ENCODE measurements around the gene ACSF2.

ACSF2 gene

DNA sequence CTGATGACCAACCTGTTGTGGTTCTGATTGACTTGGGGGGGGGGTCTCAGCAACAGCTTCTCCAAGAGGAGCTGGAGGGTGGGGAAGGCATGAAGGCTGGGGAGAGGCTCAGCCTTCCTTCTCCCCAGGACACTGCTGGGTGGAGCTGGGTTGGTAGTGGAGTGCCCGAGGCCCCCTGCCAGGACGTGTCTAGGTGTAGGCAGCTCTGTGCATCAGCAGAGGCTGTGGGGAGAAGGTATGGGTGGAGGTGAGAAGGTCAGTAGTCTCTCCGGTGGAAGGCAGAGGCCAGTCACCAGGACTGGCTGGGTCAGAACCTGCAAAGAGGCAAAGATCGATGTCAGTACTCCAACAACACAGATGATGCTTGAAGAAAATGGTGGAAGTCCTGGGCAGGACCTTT, 38.7 kb downstream of the ACSF2 start:
- H3K9ac ChIP-seq (ENCODE audit: low read length), result no peak overlapping the region
- no peak overlapping the region for H3K27ac ChIP-seq (ENCODE audit: low read depth, low read length)
- H3K4me3 ChIP-seq (ENCODE audit: low read length), result no peak overlapping the region
- H3K27me3 ChIP-seq (ENCODE audit: control insufficient read depth, insufficient read depth, low read length), result no peaks in the 10 kb centered on the region
- H3K4me1 ChIP-seq (ENCODE audit: control insufficient read depth, insufficient read depth, low read length), result no peaks in the 10 kb centered on the region
- H3K36me3 ChIP-seq (ENCODE audit: control insufficient read depth, insufficient read depth, low read length), result peaks cover 4% of the 10 kb centered on the region

DNA sequence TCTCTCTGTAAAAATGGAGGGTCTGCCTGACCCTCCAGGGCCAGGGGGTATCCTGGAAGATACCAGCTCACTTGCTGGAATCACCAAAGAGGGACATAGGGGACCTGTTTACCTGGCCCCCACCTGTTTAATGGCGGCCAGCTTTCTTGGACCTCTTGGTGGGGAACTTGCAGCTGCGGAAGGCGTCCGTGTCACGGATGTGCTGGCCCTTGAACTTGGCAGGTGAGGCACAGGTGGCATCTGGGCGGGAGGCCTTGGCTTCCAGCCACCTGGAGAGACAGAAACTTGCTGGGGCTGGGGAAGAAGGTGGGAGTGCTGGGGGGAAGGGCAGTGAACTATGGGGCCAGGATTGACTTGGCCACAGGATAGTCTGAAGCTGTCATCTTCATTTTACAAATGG, 39.2 kb downstream of the ACSF2 start:
- H3K4me3 ChIP-seq (ENCODE audit: low read length), result no peak overlapping the region
- H3K36me3 ChIP-seq (ENCODE audit: control insufficient read depth, insufficient read depth, low read length), result peaks cover 4% of the 10 kb centered on the region
- no peaks in the 10 kb centered on the region for H3K4me1 ChIP-seq (ENCODE audit: control insufficient read depth, insufficient read depth, low read length)
- no peaks in the 10 kb centered on the region for H3K27me3 ChIP-seq (ENCODE audit: control insufficient read depth, insufficient read depth, low read length)
- no peak overlapping the region for H3K9ac ChIP-seq (ENCODE audit: low read length)
- no peak overlapping the region for H3K27ac ChIP-seq (ENCODE audit: low read depth, low read length)

DNA sequence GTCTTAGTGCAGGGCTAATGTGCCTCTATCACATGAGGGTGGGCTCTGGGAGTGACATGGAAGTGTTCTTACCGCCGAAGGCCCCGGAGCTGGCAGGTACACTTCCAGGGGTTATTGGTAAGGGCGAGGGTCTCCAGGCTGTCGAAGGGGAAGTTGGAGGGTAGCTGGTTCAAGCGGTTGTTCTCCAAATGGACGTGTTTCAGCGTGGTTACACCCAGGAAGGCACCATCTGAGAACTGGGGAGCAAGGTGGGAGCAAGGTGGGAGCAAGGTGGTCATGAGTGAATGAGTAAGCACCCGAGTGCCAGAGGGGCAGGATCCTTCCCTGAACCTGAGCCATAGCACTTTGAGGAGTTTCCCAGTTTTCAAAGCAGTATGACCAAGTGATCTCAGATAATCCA, 39.6 kb downstream of the ACSF2 start:
- H3K4me1 ChIP-seq (ENCODE audit: control insufficient read depth, insufficient read depth, low read length), result no peaks in the 10 kb centered on the region
- H3K27ac ChIP-seq (ENCODE audit: low read depth, low read length), result no peak overlapping the region
- H3K36me3 ChIP-seq (ENCODE audit: control insufficient read depth, insufficient read depth, low read length), result peaks cover 4% of the 10 kb centered on the region
- no peak overlapping the region for H3K4me3 ChIP-seq (ENCODE audit: low read length)
- H3K27me3 ChIP-seq (ENCODE audit: control insufficient read depth, insufficient read depth, low read length), result no peaks in the 10 kb centered on the region
- no peak overlapping the region for H3K9ac ChIP-seq (ENCODE audit: low read length)

DNA sequence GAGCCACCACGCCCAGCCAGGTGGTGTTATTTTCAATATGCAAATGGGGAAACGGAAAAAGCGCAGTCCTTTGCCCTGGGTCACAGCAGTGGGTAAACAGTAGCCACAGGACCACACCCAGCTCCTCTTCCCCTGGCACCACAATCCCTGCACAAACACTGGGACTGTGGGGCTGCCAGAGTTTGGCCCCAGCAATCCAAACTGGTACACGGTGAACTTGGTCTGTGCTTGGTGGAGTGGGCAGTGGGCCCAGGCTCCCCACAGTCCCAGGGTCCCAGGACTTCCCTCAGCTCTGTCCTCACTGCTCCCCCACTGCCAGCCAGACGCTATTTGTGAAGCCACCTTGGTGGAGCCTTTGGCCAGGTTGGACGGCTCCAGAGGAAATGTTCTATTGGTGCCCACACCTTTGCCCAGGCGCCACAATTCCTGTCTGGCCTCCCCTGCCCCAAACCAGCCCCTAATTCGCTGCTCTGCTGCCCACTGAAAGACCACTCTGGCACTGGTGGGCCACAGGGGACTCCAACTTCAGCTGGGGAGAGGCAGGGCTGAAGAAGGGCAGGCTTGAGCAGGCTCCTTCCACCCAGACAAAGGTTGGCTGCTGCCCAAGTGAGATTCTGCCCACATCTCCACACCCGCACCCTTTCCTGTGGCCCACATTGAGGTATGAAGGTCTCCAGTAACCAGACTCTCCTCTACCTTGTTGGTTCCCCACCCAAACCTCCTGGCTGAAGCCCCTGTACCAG, 40.5 kb downstream of the ACSF2 start:
- Histone ChIP-seq H3K27me3 (ENCODE audit: control insufficient read depth, insufficient read depth, low read length) (no peaks in the 10 kb centered on the region), H3K9ac (ENCODE audit: low read length) (no peak overlapping the region), H3K4me3 (ENCODE audit: low read length) (no peak overlapping the region), H3K4me1 (ENCODE audit: control insufficient read depth, insufficient read depth, low read length) (no peaks in the 10 kb centered on the region), H3K36me3 (ENCODE audit: control insufficient read depth, insufficient read depth, low read length) (peaks cover 4% of the 10 kb centered on the region), H3K27ac (ENCODE audit: low read depth, low read length) (no peak overlapping the region)

DNA sequence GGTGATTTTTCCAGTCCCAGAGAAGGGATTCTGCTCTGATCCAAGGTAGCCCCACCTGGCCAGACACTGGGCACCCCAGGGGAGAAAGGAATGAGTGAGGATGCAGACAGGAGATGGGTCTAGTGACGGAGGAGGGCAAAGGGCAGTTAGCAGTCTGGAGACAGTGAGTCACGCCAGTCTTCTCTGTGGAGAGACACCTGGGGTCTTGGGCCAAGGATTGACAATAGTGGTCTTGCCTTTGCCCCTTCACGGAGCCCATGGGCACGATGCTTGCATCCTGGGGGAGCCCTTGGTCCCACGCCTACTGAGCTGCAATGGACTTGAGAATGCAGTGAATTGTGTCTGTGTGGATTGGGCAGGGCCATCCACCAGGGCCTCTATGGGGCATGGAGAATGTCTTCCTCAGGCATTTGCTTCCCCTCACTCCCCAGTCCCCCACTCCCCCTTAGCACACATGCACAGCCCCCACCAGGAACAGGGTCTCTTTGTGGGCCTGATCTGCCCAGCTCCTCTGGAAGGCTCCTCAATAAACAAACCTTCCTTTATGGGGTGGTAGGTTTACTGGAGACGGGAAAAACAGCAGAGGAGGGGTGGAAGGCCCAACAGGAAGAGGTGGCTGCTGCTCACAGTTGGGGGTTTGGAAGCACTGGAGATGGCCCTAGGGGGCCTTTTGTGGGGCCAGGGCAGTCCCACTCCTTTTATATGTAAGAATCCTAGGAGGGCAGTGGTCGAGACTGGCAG, 41.3 kb downstream of the ACSF2 start:
- no peak overlapping the region for H3K4me3 ChIP-seq (ENCODE audit: low read length)
- no peaks in the 10 kb centered on the region for H3K27me3 ChIP-seq (ENCODE audit: control insufficient read depth, insufficient read depth, low read length)
- peaks cover 4% of the 10 kb centered on the region for H3K36me3 ChIP-seq (ENCODE audit: control insufficient read depth, insufficient read depth, low read length)
- H3K9ac ChIP-seq (ENCODE audit: low read length), result no peak overlapping the region
- no peak overlapping the region for H3K27ac ChIP-seq (ENCODE audit: low read depth, low read length)
- no peaks in the 10 kb centered on the region for H3K4me1 ChIP-seq (ENCODE audit: control insufficient read depth, insufficient read depth, low read length)

DNA sequence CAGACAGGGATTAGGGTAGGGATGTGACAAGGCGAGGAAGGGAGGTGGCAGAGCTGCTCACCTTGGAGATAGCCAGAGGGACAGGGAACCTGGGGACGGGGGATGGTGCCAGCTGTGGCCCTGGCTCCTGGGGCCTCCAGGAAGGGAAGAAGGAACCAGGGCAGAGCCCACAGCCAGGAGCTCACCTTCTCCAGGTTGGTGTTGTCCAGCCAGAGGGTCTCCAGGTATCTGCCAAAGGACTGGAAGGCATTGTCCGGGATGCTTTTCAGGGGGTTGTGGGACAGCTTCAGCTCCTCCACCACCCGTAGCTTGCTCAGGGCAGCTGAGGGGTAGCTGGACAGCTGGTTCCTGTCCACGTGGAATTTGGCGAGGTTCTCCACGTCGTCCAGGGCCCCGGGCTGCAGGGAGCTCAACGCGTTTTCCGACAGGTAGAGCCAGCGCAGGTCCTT, 41.9 kb downstream of the ACSF2 start:
- Histone ChIP-seq H3K36me3 (ENCODE audit: control insufficient read depth, insufficient read depth, low read length) (no peaks in the 10 kb centered on the region), H3K27ac (ENCODE audit: low read depth, low read length) (no peak overlapping the region), H3K4me3 (ENCODE audit: low read length) (no peak overlapping the region), H3K9ac (ENCODE audit: low read length) (no peak overlapping the region), H3K4me1 (ENCODE audit: control insufficient read depth, insufficient read depth, low read length) (no peaks in the 10 kb centered on the region), H3K27me3 (ENCODE audit: control insufficient read depth, insufficient read depth, low read length) (no peaks in the 10 kb centered on the region)

DNA sequence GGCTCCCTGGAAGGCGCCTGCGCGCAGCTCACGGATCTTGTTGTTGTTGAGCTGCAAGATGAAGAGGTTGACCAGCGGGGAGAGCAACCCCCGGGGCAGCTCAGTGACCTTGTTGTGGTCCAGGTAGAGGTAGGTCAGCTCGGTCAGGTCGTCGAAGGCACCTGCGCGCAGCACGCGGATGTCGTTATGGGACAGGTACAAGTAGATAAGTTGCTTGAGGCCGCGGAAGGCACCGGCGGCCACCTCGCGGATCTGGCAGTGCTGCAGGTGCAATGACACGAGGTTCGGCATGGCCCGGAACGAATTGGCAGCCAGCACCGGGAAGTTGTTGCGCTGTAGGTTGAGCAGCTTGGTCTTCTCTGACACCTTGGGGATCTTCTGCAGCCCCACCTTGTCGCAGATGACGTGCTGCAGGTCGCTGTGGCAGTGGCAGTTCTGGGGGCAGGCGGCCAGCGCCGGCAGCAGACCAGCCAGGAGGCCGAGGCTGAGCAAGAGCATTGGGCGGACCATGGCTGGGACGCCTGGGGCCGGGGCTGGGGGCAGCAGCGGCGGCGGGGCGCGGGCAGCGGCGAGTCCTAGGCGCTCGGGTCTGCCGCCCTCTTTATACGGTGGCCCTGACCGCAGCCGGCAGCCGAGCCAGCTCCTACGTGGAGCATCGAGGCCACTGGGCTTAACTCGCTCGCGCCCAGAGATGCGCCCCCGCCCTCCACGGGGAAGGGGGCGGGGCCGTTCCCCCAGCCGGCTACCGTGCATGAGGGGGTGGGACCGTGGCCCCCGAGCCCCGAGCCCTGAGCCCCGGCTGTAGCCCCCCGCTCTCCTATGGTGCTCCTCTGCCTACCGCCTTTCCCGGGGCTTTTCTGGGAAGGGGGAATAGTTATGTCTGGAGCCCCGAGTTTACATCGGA, 42.5 kb downstream of the ACSF2 start, which contains the start of gene CHAD:
CHAD (minus strand) TSS at position 577 of the 904 bp plus-strand sequence; CDS start at position 510, 67 bp downstream.
- Histone ChIP-seq H3K27me3 (ENCODE audit: control insufficient read depth, insufficient read depth, low read length) (no peaks in the 10 kb centered on the region), H3K27ac (ENCODE audit: low read depth, low read length) (no peak within 1 kb of the TSS), H3K36me3 (ENCODE audit: control insufficient read depth, insufficient read depth, low read length) (no peaks in the 10 kb centered on the region), H3K4me1 (ENCODE audit: control insufficient read depth, insufficient read depth, low read length) (no peaks in the 10 kb centered on the region), H3K9ac (ENCODE audit: low read length) (no peak within 1 kb of the TSS), H3K4me3 (ENCODE audit: low read length) (peak within 1 kb of the TSS; percentile 24)

DNA sequence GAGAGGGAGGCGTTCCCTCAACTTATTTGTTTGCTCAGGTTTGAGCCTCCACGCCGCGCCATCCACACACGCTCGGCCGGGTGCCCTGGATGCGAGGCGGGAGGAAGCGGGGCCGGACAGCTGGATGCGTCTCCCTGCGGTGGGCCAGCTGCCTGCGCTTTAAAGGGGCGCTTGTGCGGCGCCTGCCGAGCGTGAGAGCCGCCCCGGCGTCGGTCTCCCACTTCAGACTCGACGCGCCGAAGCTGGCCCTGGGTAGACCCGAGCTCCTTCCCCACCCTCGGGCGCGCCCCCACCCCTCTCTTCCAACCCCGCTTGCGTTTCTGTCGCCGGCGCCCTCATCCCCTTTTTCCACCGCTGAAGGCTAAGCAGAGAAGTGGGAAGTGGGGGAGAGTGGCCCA, 43.2 kb downstream of the ACSF2 start:
- H3K27ac ChIP-seq (ENCODE audit: low read depth, low read length), result no peak overlapping the region
- H3K4me1 ChIP-seq (ENCODE audit: control insufficient read depth, insufficient read depth, low read length), result no peaks in the 10 kb centered on the region
- no peak overlapping the region for H3K9ac ChIP-seq (ENCODE audit: low read length)
- H3K4me3 ChIP-seq (ENCODE audit: low read length), result peak overlapping the region; percentile 24
- no peaks in the 10 kb centered on the region for H3K27me3 ChIP-seq (ENCODE audit: control insufficient read depth, insufficient read depth, low read length)
- no peaks in the 10 kb centered on the region for H3K36me3 ChIP-seq (ENCODE audit: control insufficient read depth, insufficient read depth, low read length)

DNA sequence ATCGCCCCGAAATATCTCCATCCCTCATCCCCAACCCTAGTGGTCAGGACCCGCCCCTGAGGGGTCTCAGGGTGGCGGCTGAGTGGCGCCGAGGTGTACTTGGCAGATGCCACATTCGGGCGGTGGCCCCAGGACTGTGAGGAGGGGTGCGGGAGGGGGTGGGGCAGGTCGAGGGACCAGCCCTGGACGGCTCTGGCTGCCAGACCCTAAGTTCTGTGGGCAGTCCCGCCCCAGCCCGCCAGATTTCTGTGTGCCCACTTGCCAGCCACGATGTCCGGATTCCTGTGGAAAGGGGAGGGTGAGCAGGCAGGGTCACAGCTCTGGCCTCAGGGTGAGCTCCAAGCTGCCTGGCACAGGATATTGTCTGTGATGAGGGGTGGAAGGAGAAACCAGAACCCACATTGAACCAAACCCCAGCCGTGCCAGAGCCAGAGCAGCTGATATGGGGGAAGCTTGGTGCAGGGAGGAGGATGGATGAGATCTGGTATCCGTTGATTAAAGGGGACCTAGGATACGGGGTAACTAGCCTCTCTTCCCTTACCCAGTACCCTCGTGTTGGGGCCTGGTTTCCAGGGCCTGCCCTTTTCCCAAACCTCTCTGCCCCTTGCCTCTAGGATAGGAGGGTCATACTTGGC, 43.8 kb downstream of the ACSF2 start:
- Histone ChIP-seq H3K36me3 (ENCODE audit: control insufficient read depth, insufficient read depth, low read length) (no peaks in the 10 kb centered on the region), H3K4me1 (ENCODE audit: control insufficient read depth, insufficient read depth, low read length) (no peaks in the 10 kb centered on the region), H3K9ac (ENCODE audit: low read length) (no peak overlapping the region), H3K4me3 (ENCODE audit: low read length) (no peak overlapping the region), H3K27me3 (ENCODE audit: control insufficient read depth, insufficient read depth, low read length) (no peaks in the 10 kb centered on the region), H3K27ac (ENCODE audit: low read depth, low read length) (no peak overlapping the region)

DNA sequence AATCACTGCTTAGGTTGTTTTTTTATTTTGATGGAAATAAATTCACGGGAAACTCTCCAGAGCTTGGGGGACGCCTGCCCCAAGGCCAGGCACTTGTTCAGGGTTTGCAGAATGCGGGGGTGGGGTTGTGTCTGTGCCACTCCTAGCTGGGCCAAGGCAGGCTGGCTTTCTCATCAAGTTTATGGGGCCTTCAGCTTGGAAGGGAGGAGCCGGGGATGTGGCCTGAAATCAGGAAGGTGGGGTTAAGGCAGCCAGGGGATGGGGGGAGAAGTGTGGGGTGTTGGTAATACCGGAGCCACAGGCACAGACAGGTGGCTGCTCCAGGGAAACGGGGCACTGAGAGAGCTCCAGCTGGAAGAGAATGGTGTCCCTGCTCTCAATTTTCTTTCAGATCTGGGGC, 44.4 kb downstream of the ACSF2 start:
- Histone ChIP-seq H3K27ac (ENCODE audit: low read depth, low read length) (no peak overlapping the region), H3K9ac (ENCODE audit: low read length) (no peak overlapping the region), H3K27me3 (ENCODE audit: control insufficient read depth, insufficient read depth, low read length) (no peaks in the 10 kb centered on the region)

DNA sequence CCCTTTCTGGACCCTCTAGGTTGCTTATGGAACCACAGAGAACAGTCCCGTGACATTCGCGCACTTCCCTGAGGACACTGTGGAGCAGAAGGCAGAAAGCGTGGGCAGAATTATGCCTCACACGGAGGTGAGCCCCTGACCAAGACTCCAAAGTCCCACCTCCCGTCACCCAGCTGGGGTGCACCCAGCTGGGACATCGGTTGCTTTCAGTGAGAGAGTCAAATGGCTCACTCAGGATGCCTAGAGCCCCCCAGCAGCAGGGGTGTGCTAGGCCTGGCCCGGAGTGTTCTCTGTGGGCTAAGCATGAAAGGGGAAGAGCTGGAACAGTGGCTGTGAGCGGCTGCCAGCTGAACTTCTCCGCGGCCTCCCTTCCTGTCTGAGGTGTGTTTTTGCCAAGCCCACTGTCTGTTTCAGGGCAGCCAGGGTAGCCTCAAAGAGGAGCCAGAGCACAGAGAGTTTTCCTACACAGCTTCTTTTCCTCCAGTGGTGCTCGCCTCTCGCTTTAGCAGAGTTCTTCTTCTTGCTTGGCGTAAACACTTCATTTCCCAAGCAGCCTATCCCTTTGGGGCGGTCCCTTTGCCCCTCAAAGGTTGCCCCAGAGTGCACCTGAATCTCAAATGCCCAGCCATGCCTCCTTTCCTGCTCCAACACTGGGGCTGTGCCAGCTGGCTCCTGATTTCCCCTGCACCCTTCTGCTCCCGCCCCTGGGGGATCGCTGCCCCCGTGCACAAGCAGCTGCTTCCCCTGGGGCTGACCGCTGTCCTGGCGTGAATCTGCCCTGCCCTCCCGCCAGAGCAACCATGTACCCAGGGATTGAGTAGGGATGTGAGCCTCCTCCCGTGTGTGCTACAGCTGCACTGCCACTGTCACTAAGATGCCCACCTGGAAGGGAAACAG, 45.2 kb downstream of the ACSF2 start:
- H3K9ac ChIP-seq (ENCODE audit: low read length), result no peak overlapping the region

More for the DNA sequence above, 44.4 kb downstream of the ACSF2 start:
- H3K4me3 ChIP-seq (ENCODE audit: low read length), result no peak overlapping the region
- no peaks in the 10 kb centered on the region for H3K36me3 ChIP-seq (ENCODE audit: control insufficient read depth, insufficient read depth, low read length)
- no peaks in the 10 kb centered on the region for H3K4me1 ChIP-seq (ENCODE audit: control insufficient read depth, insufficient read depth, low read length)

More for the DNA sequence above, 45.2 kb downstream of the ACSF2 start:
- Histone ChIP-seq H3K27me3 (ENCODE audit: control insufficient read depth, insufficient read depth, low read length) (no peaks in the 10 kb centered on the region), H3K27ac (ENCODE audit: low read depth, low read length) (no peak overlapping the region), H3K36me3 (ENCODE audit: control insufficient read depth, insufficient read depth, low read length) (no peaks in the 10 kb centered on the region), H3K4me1 (ENCODE audit: control insufficient read depth, insufficient read depth, low read length) (no peaks in the 10 kb centered on the region), H3K4me3 (ENCODE audit: low read length) (no peak overlapping the region)
